Measurements from ENCODE around the gene RPS6KA5.
A peak's percentile ranks its signal among the peaks of the same experiment; 100 is the strongest.
"Not testable (repeated sequence)": the region's sequence is repeated elsewhere in the genome, so short reads cannot be mapped to it uniquely, and the experiment has no call there.

RPS6KA5 gene

DNA sequence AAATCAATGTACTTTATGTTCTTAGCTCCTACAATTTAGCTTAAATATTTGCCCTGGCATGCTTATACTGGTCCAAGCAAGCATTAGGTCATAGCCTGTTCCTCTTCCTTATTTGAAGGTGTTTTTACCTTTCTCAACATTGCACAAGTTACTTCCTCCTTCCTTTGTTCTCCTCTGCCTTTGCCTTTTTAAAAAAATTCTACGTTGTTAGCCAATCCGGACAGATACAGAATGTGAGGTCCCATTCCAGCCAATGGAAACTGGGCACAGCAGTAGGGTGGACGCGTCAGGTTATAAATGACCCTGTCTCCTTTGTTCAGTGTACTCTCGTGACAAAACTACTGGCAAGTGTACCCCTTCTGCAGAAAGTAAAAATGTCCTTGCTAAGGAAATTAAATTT, 27.0 kb upstream of the RPS6KA5 start:
- peaks cover 24% of the 10 kb centered on the region for H3K4me1 Mint-ChIP-seq (ENCODE audit: low read depth)
- DNase-seq (ENCODE audit: low spot score); H3K9me3 Mint-ChIP-seq; H3K4me3 Mint-ChIP-seq; H3K27ac Mint-ChIP-seq; H3K27me3 Mint-ChIP-seq (ENCODE audit: low read depth): not testable (repeated sequence)
- H3K36me3 Mint-ChIP-seq (ENCODE audit: low read depth) = peaks cover 12% of the 10 kb centered on the region

DNA sequence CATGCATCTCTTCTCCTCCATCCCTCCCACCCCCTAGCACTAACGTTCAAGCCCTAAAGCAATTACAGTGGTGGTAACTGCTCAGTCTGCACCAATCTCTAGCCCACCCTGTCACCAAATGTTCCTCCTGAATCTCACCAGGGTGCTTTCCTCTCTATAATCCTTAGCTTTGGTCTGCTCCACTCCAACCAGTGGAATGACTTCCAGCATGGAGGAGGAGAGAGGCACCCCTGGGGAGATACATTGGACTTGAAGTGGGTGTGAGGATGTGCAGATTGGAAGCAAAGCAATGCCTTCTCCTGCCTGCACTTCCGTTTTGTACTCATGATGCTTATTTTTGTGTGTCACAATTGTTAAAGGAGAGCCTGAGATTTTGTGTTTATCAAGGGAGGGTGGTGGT, 24.1 kb upstream of the RPS6KA5 start:
- DNase-seq (ENCODE audit: low spot score) = no peak
- Mint-ChIP-seq H3K27ac (no peak overlapping the region), H3K27me3 (ENCODE audit: low read depth) (no peaks in the 10 kb centered on the region), H3K36me3 (ENCODE audit: low read depth) (peaks cover 16% of the 10 kb centered on the region), H3K4me1 (ENCODE audit: low read depth) (peaks cover 32% of the 10 kb centered on the region), H3K4me3 (no peak overlapping the region), H3K9me3 (no peaks in the 10 kb centered on the region)

- Mint-ChIP-seq H3K36me3 (ENCODE audit: low read depth) (peaks cover 16% of the 10 kb centered on the region), H3K9me3 (no peaks in the 10 kb centered on the region), H3K4me1 (ENCODE audit: low read depth) (peaks cover 38% of the 10 kb centered on the region), H3K4me3 (no peak overlapping the region), H3K27ac (no peak overlapping the region), H3K27me3 (ENCODE audit: low read depth) (no peaks in the 10 kb centered on the region)
- DNase-seq (ENCODE audit: low spot score) = no peak
Measured at GRCh38 chr14:91082282-91082681, 21.8 kb upstream of the RPS6KA5 start.

- Mint-ChIP-seq H3K27me3 (ENCODE audit: low read depth) (no peaks in the 10 kb centered on the region), H3K9me3 (no peaks in the 10 kb centered on the region), H3K27ac (peak overlapping the region; percentile 47), H3K4me1 (ENCODE audit: low read depth) (peaks cover 49% of the 10 kb centered on the region), H3K4me3 (peak overlapping the region; percentile 30), H3K36me3 (ENCODE audit: low read depth) (peaks cover 17% of the 10 kb centered on the region)
- DNase-seq (ENCODE audit: low spot score) = no peak
Measured at GRCh38 chr14:91080071-91080470, 19.6 kb upstream of the RPS6KA5 start.

DNA sequence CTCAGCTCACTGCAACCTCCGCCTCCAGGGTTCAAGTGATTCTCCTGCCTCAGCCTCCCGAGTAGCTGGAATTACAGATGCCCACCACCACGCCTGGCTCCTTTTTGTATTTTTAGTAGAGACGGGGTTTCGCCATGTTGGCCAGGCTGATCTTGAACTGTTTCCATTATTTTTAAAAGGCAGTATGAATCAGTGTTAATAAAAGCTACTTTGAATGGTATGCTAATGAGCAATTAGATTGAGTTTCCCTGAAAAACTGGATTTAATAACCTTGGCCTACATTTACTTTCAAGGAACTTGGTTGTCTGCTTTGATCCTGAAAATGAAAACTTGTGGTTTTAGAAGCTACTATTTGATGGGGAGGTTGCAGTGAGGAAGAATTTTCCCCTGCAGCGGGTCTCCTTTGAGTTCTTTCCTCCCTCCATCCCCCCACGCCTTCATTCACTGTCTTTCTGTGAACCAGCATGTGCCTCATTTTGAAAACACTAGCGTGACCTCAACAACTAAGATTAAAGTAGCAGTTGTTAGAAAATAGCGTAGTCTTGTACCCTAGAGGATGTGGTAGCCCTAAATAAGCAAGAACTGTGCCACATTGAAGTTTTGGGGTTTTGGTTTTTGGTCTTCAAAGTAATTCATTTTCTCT, 17.8 kb upstream of the RPS6KA5 start:
- no peaks in the 10 kb centered on the region for H3K27me3 Mint-ChIP-seq (ENCODE audit: low read depth)
- peak; percentile 79 for DNase-seq (ENCODE audit: low spot score)
- H3K9me3 Mint-ChIP-seq = no peaks in the 10 kb centered on the region
- H3K27ac Mint-ChIP-seq = peak overlapping the region; percentile 93
- peak overlapping the region; percentile 68 for H3K4me3 Mint-ChIP-seq
- peaks cover 55% of the 10 kb centered on the region for H3K4me1 Mint-ChIP-seq (ENCODE audit: low read depth)
- peaks cover 11% of the 10 kb centered on the region for H3K36me3 Mint-ChIP-seq (ENCODE audit: low read depth)

DNA sequence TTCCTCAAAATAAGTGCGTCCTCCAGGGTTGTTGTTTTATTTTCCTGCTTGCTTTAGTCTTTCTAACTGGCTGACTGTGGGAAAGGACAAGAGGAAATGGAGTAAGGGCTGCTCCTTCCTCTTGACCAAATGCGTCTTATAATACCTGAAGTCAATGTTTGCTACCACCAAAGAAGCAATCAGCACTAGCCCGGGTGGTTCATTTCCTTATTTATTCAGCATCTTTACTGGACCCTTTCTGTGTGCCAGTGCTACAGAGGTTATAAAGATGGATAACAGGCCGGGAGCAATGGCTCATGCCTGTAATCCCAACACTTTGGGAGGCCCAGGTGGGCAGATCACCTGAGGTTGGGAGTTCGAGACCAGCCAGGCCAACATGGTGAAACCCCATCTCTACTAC, 15.1 kb upstream of the RPS6KA5 start:
- peaks cover 6% of the 10 kb centered on the region for H3K36me3 Mint-ChIP-seq (ENCODE audit: low read depth)
- H3K27ac Mint-ChIP-seq = no peak overlapping the region
- H3K4me1 Mint-ChIP-seq (ENCODE audit: low read depth) = peaks cover 52% of the 10 kb centered on the region

DNA sequence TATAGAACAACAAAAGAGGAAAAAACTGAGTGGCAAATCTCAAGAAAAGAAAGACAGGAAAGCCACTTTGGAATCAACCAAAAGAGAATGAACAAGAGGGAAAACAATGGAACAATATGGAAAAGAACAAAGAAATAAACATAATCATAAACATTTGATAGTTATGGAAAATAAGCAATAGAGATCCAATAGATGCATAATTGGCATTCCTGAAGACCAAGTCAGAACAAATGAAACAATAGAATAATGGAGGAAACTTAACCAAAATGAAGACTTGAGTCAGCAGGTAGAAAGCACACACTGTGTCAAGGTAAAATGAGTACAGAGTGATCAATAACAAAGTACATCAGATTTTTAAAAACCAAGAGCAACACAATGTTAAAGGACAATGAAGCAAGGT, 10.1 kb upstream of the RPS6KA5 start:
- Mint-ChIP-seq H3K4me1 (ENCODE audit: low read depth) (peaks cover 43% of the 10 kb centered on the region), H3K27me3 (ENCODE audit: low read depth) (no peaks in the 10 kb centered on the region), H3K4me3 (no peak overlapping the region), H3K9me3 (peaks cover 6% of the 10 kb centered on the region), H3K27ac (peak overlapping the region; percentile 43), H3K36me3 (ENCODE audit: low read depth) (peaks cover 13% of the 10 kb centered on the region)
- DNase-seq (ENCODE audit: low spot score) = no peak

More for the DNA sequence above, 15.1 kb upstream of the RPS6KA5 start:
- no peak for DNase-seq (ENCODE audit: low spot score)
- Mint-ChIP-seq H3K9me3 (peaks cover 2% of the 10 kb centered on the region), H3K27me3 (ENCODE audit: low read depth) (no peaks in the 10 kb centered on the region), H3K4me3 (no peak overlapping the region)

- H3K27ac Mint-ChIP-seq = peak overlapping the region; percentile 90
- peak overlapping the region; percentile 57 for H3K4me3 Mint-ChIP-seq
- no peak for DNase-seq (ENCODE audit: low spot score)
Measured at GRCh38 chr14:91068642-91069041, 8.2 kb upstream of the RPS6KA5 start.

GRCh38 chr14:91067186-91067585, 6.7 kb upstream of the RPS6KA5 start:
- no peaks in the 10 kb centered on the region for H3K27me3 Mint-ChIP-seq (ENCODE audit: low read depth)
- H3K4me3 Mint-ChIP-seq = peak overlapping the region; percentile 47
- H3K4me1 Mint-ChIP-seq (ENCODE audit: low read depth) = peaks cover 60% of the 10 kb centered on the region
- H3K36me3 Mint-ChIP-seq (ENCODE audit: low read depth) = peaks cover 28% of the 10 kb centered on the region
- peak; percentile 29 for DNase-seq (ENCODE audit: low spot score)
- H3K9me3 Mint-ChIP-seq = peaks cover 6% of the 10 kb centered on the region
- H3K27ac Mint-ChIP-seq = peak overlapping the region; percentile 90

More at GRCh38 chr14:91068642-91069041, 8.2 kb upstream of the RPS6KA5 start:
- Mint-ChIP-seq H3K9me3 (peaks cover 6% of the 10 kb centered on the region), H3K4me1 (ENCODE audit: low read depth) (peaks cover 55% of the 10 kb centered on the region), H3K36me3 (ENCODE audit: low read depth) (peaks cover 25% of the 10 kb centered on the region), H3K27me3 (ENCODE audit: low read depth) (no peaks in the 10 kb centered on the region)

DNA sequence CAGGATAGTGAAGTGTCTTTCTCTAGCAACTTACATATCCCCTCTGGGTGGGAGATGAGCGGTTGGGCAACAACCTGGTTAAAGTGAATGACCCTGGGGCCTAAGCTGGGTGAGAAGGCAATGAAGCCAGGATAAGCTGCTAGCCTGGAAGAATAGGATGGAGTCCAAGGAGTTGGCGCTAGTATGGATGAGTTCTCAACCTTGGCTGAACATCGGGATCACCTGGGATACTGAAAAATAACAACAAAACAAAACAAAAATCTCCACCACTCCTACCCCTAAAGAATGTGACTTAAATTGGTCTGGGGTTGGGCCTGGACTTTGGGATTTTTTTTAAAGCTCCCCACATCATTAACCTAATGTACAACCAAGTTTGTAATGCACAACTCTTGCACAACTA, 4.8 kb upstream of the RPS6KA5 start:
- DNase-seq (ENCODE audit: low spot score) = no peak
- Mint-ChIP-seq H3K9me3 (peaks cover under 1% of the 10 kb centered on the region), H3K27ac (peak overlapping the region; percentile 59), H3K27me3 (ENCODE audit: low read depth) (no peaks in the 10 kb centered on the region), H3K36me3 (ENCODE audit: low read depth) (peaks cover 24% of the 10 kb centered on the region), H3K4me3 (peak overlapping the region; percentile 11), H3K4me1 (ENCODE audit: low read depth) (peaks cover 56% of the 10 kb centered on the region)

DNA sequence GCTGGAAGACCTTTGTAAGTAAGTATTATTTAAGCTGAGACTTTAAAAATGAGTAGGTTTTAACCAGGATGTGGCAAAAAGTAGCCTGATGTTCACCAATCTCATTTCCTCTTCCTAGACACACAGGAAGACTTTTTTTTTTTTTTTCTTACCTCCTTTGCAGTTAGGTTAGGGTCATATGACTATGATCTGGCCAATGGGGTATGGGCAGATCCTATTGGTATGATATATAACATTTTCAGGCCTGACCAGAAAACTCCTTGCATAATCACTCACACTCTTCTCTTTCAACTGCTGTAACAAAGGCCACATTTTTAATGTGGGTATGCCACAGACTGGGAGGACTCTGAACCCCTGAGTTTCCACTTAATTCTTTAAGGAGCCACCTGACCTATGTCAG, 2.7 kb upstream of the RPS6KA5 start:
- DNase-seq (ENCODE audit: low spot score) = peak; percentile 62
- H3K4me3 Mint-ChIP-seq = peak overlapping the region; percentile 67
- H3K27ac Mint-ChIP-seq = peak overlapping the region; percentile 88

DNA sequence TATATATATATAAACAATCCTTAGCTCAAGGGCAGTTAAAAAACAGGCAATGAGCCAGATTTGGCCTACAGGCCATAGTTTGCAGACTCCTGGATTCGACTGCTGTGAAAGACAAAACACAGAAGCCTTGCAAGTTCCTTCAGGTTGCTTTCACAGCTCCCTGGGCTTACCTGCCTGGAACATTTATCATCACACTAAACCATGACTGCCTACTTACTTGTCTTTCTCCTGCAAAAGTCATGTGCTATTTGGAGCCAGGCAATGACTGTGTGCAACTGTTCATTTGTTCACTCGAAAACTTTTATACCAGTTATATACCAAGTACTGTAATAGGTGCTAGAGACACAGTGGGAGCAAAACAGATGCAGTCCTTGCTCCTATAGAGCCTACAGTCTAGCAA, 2.2 kb upstream of the RPS6KA5 start:
- Mint-ChIP-seq H3K9me3 (no peaks in the 10 kb centered on the region), H3K4me1 (ENCODE audit: low read depth) (peaks cover 53% of the 10 kb centered on the region), H3K36me3 (ENCODE audit: low read depth) (peaks cover 35% of the 10 kb centered on the region), H3K27me3 (ENCODE audit: low read depth) (no peaks in the 10 kb centered on the region), H3K27ac (peak overlapping the region; percentile 88), H3K4me3 (peak overlapping the region; percentile 67)
- DNase-seq (ENCODE audit: low spot score) = no peak

More for the DNA sequence above, 2.7 kb upstream of the RPS6KA5 start:
- no peaks in the 10 kb centered on the region for H3K27me3 Mint-ChIP-seq (ENCODE audit: low read depth)
- H3K36me3 Mint-ChIP-seq (ENCODE audit: low read depth) = peaks cover 30% of the 10 kb centered on the region
- H3K9me3 Mint-ChIP-seq = no peaks in the 10 kb centered on the region
- H3K4me1 Mint-ChIP-seq (ENCODE audit: low read depth) = peaks cover 53% of the 10 kb centered on the region

GRCh38 chr14:91061056-91061887, 831 bp upstream of the RPS6KA5 start:
- peaks cover 51% of the 10 kb centered on the region for H3K4me1 Mint-ChIP-seq (ENCODE audit: low read depth)

DNA sequence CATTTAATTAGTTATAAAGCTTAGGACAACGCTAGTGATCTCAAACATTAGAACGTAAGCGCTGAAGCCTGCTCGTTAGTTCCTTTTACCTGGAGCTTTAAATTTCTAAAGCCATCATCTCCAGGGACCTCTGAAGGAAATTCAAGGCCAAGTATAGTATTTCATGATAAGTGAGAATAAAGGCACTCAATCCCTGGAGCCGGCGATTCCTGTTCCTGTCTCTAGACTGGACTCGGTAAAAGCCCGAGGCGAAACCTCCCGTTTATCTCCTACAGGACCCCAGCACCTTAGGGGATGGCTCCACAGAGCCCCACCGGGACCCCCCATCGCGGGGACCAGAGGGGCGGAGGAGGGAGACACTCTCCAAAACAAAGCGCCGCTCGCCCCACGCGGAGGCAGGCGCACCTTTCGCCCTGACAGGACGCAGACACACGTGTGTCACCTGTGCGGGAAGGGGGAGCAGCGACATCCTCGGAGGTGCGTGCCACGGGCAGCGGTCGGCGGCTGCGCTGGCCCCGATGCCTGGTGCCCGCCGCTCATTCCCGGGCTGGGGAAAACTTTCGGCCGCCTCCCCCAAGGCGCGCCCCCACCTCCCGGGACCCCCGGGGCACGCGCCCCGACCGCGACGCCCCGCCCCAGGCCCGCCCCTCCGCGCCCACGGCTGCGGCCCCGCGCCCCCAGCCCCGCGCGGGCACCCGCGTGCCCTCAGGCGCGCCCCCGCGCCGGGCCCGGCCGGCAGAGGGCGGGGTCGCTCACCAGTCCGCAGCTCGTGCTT, 678 bp downstream of the RPS6KA5 start:
- peak overlapping the region; percentile 86 for H3K4me3 Mint-ChIP-seq
- no peaks in the 10 kb centered on the region for H3K9me3 Mint-ChIP-seq
- no peaks in the 10 kb centered on the region for H3K27me3 Mint-ChIP-seq (ENCODE audit: low read depth)
- peak overlapping the region; percentile 64 for H3K27ac Mint-ChIP-seq
- peak; percentile 45 for DNase-seq (ENCODE audit: low spot score)
- peaks cover 45% of the 10 kb centered on the region for H3K36me3 Mint-ChIP-seq (ENCODE audit: low read depth)
- peaks cover 54% of the 10 kb centered on the region for H3K4me1 Mint-ChIP-seq (ENCODE audit: low read depth)

More at GRCh38 chr14:91061056-91061887, 831 bp upstream of the RPS6KA5 start:
- Mint-ChIP-seq H3K27ac (no peak overlapping the region), H3K36me3 (ENCODE audit: low read depth) (peaks cover 42% of the 10 kb centered on the region), H3K9me3 (no peaks in the 10 kb centered on the region), H3K27me3 (ENCODE audit: low read depth) (no peaks in the 10 kb centered on the region), H3K4me3 (no peak overlapping the region)
- no peak for DNase-seq (ENCODE audit: low spot score)

Measured in T-helper 2 cell treated with Interferon-gamma antibody and Interleukin-4, amounts not matched to agents 5 μg/mL and 100 μg/mL, for 36 hours (primary cell).